GM10847 (cell line): Measurements from ENCODE around the gene NDRG2.

Experiments used
- POLR2A ChIP-seq: IDR thresholded peaks from 2 replicates; pipeline ENCODE4 v1.6.1; 2011; ENCODE audit not compliant: insufficient read length; ENCODE audit errors: extremely low read depth

The NDRG2 gene

GRCh38 chr14:21024585-21025370 is at the start of gene NDRG2:
Gene NDRG2 (minus strand): TSS chr14:21025061. CDS start chr14:21023315, 1,746 bp downstream.
- no peak for TF ChIP-seq POLR2A

- no peak for TF ChIP-seq POLR2A
These were observed 49.1 kb upstream of the NDRG2 start for GRCh38 chr14:21073921-21074320.

- TF ChIP-seq POLR2A, result no peak
These were observed 48.0 kb upstream of the NDRG2 start for GRCh38 chr14:21072781-21073339.

- no peak for TF ChIP-seq POLR2A
These were observed 47.2 kb upstream of the NDRG2 start for GRCh38 chr14:21072031-21072473.

GRCh38 chr14:21071225-21072030 is 46.6 kb upstream of the NDRG2 start:
- no peak for TF ChIP-seq POLR2A

- no peak for TF ChIP-seq POLR2A
These were observed 45.9 kb upstream of the NDRG2 start for GRCh38 chr14:21070610-21071224.

- TF ChIP-seq POLR2A, result no peak
These were observed 45.3 kb upstream of the NDRG2 start, which contains the start of gene ARHGEF40 for GRCh38 chr14:21070083-21070609. Gene ARHGEF40 (plus strand): TSS chr14:21070304. CDS start chr14:21070397, 93 bp downstream.

- TF ChIP-seq POLR2A, result no peak
These were observed 44.7 kb upstream of the NDRG2 start for GRCh38 chr14:21069388-21070082.

- TF ChIP-seq POLR2A, result no peak
These were observed 43.9 kb upstream of the NDRG2 start for GRCh38 chr14:21068521-21069387.

- TF ChIP-seq POLR2A, result no peak
These were observed 42.1 kb upstream of the NDRG2 start for GRCh38 chr14:21066882-21067502.

GRCh38 chr14:21063479-21063878 is 38.6 kb upstream of the NDRG2 start:
- TF ChIP-seq POLR2A, result no peak

GRCh38 chr14:21061347-21061668 is 36.4 kb upstream of the NDRG2 start:
- TF ChIP-seq POLR2A, result no peak
